ENCODE results near the gene RTN4RL1.

RTN4RL1 gene

GRCh38 chr17:2034806-2035540 lies 9.8 kb upstream of the RTN4RL1 start:
- no peak for DNase-seq (ENCODE audit: low read depth)
- H3K4me3 ChIP-seq (ENCODE audit: low read length): no peak overlapping the region
- TF ChIP-seq, protein P1, sequence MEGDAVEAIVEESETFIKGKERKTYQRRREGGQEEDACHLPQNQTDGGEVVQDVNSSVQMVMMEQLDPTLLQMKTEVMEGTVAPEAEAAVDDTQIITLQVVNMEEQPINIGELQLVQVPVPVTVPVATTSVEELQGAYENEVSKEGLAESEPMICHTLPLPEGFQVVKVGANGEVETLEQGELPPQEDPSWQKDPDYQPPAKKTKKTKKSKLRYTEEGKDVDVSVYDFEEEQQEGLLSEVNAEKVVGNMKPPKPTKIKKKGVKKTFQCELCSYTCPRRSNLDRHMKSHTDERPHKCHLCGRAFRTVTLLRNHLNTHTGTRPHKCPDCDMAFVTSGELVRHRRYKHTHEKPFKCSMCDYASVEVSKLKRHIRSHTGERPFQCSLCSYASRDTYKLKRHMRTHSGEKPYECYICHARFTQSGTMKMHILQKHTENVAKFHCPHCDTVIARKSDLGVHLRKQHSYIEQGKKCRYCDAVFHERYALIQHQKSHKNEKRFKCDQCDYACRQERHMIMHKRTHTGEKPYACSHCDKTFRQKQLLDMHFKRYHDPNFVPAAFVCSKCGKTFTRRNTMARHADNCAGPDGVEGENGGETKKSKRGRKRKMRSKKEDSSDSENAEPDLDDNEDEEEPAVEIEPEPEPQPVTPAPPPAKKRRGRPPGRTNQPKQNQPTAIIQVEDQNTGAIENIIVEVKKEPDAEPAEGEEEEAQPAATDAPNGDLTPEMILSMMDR (conservative IDR thresholded peaks at IDR 0.05; ENCODE audit: low read depth, low read length): no peak

GRCh38 chr17:2034157-2034556 lies 9.0 kb upstream of the RTN4RL1 start:
- DNase-seq (ENCODE audit: low read depth): no peak
- no peak overlapping the region for H3K4me3 ChIP-seq (ENCODE audit: low read length)
- TF ChIP-seq, protein P1 (conservative IDR thresholded peaks at IDR 0.05; ENCODE audit: low read depth, low read length): no peak

GRCh38 chr17:2033153-2033552 lies 8.0 kb upstream of the RTN4RL1 start:
- TF ChIP-seq, protein P1 (conservative IDR thresholded peaks at IDR 0.05; ENCODE audit: low read depth, low read length): no peak
- H3K4me3 ChIP-seq (ENCODE audit: low read length): no peak overlapping the region
- no peak for DNase-seq (ENCODE audit: low read depth)

- TF ChIP-seq, protein P1 (conservative IDR thresholded peaks at IDR 0.05; ENCODE audit: low read depth, low read length): peak; percentile 76
- no peak for DNase-seq (ENCODE audit: low read depth)
- peak overlapping the region; percentile 100 for H3K4me3 ChIP-seq (ENCODE audit: low read length)
These were observed 5.6 kb upstream of the RTN4RL1 start for GRCh38 chr17:2030779-2031163.

DNA sequence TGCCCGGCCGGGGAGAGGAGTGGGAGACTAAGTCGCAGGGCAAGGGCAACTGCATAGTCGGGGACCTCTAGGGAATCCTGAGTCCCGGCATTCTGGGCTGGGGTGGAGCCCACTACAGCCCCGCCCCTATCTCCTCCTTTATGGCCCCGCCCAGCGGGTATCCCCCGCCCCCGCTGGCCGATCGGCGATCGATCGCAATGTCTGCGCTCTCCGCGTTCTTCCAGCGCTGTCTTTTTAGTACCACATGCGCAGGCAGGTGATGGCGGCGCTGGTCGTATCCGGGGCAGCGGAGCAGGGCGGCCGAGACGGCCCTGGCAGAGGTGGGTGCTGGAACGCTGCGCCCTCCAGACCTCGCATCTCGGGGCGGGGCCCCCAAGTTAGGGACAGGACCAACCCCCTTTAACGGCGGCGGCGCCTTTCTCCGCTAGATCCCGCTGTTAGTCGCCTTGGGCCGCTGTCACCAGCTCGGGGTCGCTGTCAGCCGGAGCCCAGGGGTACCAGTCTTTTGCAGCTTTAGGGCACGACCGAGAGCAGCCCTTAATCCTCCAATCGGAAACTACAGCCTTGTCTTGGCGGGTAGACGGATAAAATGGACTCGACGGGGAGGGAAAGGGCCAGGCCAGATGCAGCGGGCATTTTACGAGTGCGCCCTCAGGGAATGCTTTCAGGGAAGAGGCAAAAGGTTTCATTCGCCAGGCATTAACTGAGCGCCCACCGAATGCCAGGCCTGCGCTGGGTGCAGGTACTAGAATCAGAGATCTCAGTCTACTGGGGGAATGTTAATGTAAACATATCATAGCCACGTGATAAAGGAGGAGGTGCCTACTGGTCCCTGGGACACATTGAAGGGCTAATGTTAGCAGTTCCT lies 5.0 kb upstream of the RTN4RL1 start, which contains the start of gene DPH1:
Gene DPH1 (plus strand): TSS at position 243 of the 868 bp plus-strand sequence. CDS start 17 bp downstream, at position 260.
- peak within 1 kb of the TSS; percentile 100 for H3K4me3 ChIP-seq (ENCODE audit: low read length)
- TF ChIP-seq, protein P1 (conservative IDR thresholded peaks at IDR 0.05; ENCODE audit: low read depth, low read length): no peak
- peak; percentile 83 for DNase-seq (ENCODE audit: low read depth)

DNA sequence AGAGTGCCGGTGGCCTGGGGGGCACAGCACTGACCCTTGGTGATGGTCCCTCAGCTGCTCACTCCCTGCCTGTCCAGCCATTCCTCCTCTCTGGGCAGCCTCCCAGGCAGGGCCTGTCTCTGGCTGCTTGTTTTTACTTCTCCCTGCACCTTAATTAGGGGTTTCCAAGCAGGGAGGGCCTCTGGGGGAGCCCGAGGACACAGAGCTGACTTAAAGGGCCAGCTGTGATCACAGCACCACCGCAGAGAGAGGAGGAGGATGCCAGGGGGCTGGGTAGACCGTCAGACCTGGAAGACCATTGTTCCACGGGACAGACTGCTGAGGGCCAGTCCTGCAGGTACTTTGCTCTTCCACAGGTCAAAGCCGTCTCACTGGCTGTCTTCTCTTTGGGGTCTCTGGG lies 3.6 kb upstream of the RTN4RL1 start:
- no peak for DNase-seq (ENCODE audit: low read depth)
- TF ChIP-seq, protein P1 (conservative IDR thresholded peaks at IDR 0.05; ENCODE audit: low read depth, low read length): peak; percentile 5

More for the DNA sequence above, 3.6 kb upstream of the RTN4RL1 start:
- no peak overlapping the region for H3K4me3 ChIP-seq (ENCODE audit: low read length)

Measured in retinal pigment epithelial cell (primary cell).